ENCODE results near the gene KCNB1.

DNA sequence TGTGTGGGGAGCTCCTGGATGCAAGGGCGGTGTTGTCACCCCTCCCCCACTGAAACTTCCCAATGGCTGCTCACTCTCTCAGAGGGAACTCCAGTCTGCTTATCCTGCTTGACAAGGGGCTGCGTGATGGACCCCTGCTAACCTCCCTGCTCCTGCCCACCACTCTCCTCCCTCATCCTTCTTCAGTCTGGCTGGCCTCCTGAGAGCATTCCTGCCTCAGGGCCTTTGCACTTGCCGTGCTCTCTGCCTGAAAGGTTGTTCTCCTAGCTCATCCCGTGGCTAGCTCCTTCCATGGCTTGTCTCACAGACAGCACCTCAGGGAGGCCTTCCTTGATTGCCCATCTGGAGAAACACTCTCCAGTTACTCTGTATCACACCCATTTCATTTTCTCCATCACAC lies 130.7 kb downstream of the KCNB1 start:
- TF ChIP-seq, protein P1, sequence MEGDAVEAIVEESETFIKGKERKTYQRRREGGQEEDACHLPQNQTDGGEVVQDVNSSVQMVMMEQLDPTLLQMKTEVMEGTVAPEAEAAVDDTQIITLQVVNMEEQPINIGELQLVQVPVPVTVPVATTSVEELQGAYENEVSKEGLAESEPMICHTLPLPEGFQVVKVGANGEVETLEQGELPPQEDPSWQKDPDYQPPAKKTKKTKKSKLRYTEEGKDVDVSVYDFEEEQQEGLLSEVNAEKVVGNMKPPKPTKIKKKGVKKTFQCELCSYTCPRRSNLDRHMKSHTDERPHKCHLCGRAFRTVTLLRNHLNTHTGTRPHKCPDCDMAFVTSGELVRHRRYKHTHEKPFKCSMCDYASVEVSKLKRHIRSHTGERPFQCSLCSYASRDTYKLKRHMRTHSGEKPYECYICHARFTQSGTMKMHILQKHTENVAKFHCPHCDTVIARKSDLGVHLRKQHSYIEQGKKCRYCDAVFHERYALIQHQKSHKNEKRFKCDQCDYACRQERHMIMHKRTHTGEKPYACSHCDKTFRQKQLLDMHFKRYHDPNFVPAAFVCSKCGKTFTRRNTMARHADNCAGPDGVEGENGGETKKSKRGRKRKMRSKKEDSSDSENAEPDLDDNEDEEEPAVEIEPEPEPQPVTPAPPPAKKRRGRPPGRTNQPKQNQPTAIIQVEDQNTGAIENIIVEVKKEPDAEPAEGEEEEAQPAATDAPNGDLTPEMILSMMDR (conservative IDR thresholded peaks at IDR 0.05 in 1 of 2, IDR thresholded peaks at IDR 0.05 in 1 of 2; ENCODE audit: low read depth in 1 of 2, low read length in 2 of 2) = no peak
- TF ChIP-seq EZH2 (IDR thresholded peaks at IDR 0.05; ENCODE audit: low read length, missing control alignments) = no peak

Data from fibroblast of lung (primary cell).